Kidney (tissue), 14 donors: ENCODE data around the gene UST. TPM values are rescaled to one million over a fixed set of nuclear protein-coding genes. Genes with fewer than 3 reads are reported as not detected.

Experiments
- DNase-seq, 5 donors: peaks; one replicate each; pipeline ENCODE4 v3.0.0-alpha.2; 2013 to 2020
- FAIRE-seq: peaks from 2 replicates; lab custom pipeline; 2012; peaks lifted over from hg19 to GRCh38; lab: Jason Lieb, UNC
- H3K27ac ChIP-seq, 2 donors: one replicate each; pipeline ENCODE4 v1.7.0; 2013; ENCODE audit warnings: low read depth in 2 of 2, low read length in 2 of 2, inconsistent platforms in 1 of 2
- H3K27me3 ChIP-seq: one replicate; pipeline ENCODE4 v1.7.1; 2013; ENCODE audit warnings: low read length, inconsistent platforms; ENCODE audit not compliant: control insufficient read depth, insufficient read depth
- H3K36me3 ChIP-seq, 3 donors: one replicate each; pipeline versions ENCODE4 v1.7.0 to v1.7.1; 2013; ENCODE audit warnings: low read length in 3 of 3, control low read depth in 1 of 3, inconsistent platforms in 1 of 3; ENCODE audit not compliant: insufficient read depth in 3 of 3, control insufficient read depth in 2 of 3
- H3K4me1 ChIP-seq, 3 donors: one replicate each; pipeline versions ENCODE4 v1.7.0 to v1.7.1; 2013; ENCODE audit warnings: low read length in 3 of 3, inconsistent platforms in 1 of 3, low read depth in 1 of 3; ENCODE audit not compliant: control insufficient read depth in 2 of 3, insufficient read depth in 2 of 3
- H3K4me3 ChIP-seq, 3 donors: one replicate each; pipeline versions ENCODE4 v1.7.0 to v1.8.1; 2013; ENCODE audit warnings: low read length in 3 of 3, control low read depth in 1 of 3, inconsistent platforms in 1 of 3
- H3K9ac ChIP-seq, 3 donors: one replicate each; pipeline versions ENCODE4 v1.7.0 to v1.7.1; 2013; ENCODE audit warnings: low read length in 3 of 3, control low read depth in 1 of 3, inconsistent platforms in 1 of 3
- H3K9me3 ChIP-seq, 3 donors: one replicate each; pipeline versions ENCODE4 v1.7.0 to v1.7.1; 2013; ENCODE audit warnings: low read length in 3 of 3, control low read depth in 1 of 3, inconsistent platforms in 1 of 3; ENCODE audit not compliant: control insufficient read depth in 2 of 3, insufficient read depth in 1 of 3
- intact Hi-C: fragments of 100-400 bp; cut with DNase I; formaldehyde crosslinking; loops from one replicate; pipeline ENCODE4 v1.11.1; 2022
- polyA plus RNA-seq: library from polyadenylated mRNA; stranded (reverse); fragments of 350-450 nt; fragmentation: Illumina TruSeq; extraction: RNeasy Lipid Tissue Mini Kit (QIAGEN cat#74804); gene quantifications from one replicate; pipeline ENCODE4 v1.2.3, GENCODE V29; 2014; ENCODE audit warnings: low read depth, low replicate concordance; ENCODE audit not compliant: insufficient read depth
- total RNA-seq: library from RNA; stranded (reverse); fragmentation: NEBNext Ultra II Directional; extraction: Animal tissue kit (Norgen Biotek cat#: 25700); gene quantifications from one replicate; pipeline ENCODE4 v1.2.1, GENCODE V29; 2021
- TF ChIP-seq, protein P1 (sequence below): IDR thresholded peaks from 3 replicates; pipeline ENCODE4 v1.5.1; 2012; ENCODE audit warnings: mild to moderate bottlenecking, moderate library complexity, borderline replicate concordance; ENCODE audit not compliant: insufficient read depth; ENCODE audit errors: extremely low read depth
- donor health status: control.
- donor health status: control.
- donor health status: control.
- donor health status: control.
- donor health status: control.
- donor health status: DM: yes; HTN: yes; CAD: no.
- donor health status: Normal renal cell carcinoma (clear cell type).

Gene UST
- total and polyA plus RNA-seq, 2 donors from 2014 or later, result 3.2 to 4.2 TPM

DNA sequence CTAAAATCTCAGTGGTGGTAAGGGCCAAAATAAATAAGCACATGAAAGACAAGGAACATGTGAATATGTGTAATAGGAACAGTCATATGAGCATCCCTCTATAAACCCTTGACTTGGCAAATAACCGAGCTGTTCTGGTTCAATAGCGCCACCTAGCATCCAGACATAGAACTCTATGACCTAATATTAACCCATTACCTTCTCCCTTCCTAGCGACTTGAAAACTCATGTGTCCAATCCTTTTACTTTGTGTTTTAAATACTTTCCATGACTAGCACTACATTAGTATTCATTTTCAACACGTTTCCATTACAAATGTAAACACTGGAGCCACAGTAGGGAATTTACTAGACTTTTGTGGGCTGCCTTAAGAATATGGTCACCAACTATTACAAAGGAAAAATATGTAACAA, 279.7 kb downstream of the UST start:
- intact Hi-C loops, result no loop called here
- Histone ChIP-seq H3K27ac (no peak overlapping the region), H3K9ac (no peak overlapping the region), H3K4me1 (peaks cover 0 to 2% (median 0%) of the 10 kb centered on the region in 3 donors), H3K4me3 (no peak overlapping the region), H3K36me3 (no peaks in the 10 kb centered on the region), H3K27me3 (no peaks in the 10 kb centered on the region), H3K9me3 (peaks cover 0 to 3% (median 0%) of the 10 kb centered on the region in 3 donors)
- TF ChIP-seq, protein P1, sequence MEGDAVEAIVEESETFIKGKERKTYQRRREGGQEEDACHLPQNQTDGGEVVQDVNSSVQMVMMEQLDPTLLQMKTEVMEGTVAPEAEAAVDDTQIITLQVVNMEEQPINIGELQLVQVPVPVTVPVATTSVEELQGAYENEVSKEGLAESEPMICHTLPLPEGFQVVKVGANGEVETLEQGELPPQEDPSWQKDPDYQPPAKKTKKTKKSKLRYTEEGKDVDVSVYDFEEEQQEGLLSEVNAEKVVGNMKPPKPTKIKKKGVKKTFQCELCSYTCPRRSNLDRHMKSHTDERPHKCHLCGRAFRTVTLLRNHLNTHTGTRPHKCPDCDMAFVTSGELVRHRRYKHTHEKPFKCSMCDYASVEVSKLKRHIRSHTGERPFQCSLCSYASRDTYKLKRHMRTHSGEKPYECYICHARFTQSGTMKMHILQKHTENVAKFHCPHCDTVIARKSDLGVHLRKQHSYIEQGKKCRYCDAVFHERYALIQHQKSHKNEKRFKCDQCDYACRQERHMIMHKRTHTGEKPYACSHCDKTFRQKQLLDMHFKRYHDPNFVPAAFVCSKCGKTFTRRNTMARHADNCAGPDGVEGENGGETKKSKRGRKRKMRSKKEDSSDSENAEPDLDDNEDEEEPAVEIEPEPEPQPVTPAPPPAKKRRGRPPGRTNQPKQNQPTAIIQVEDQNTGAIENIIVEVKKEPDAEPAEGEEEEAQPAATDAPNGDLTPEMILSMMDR, result peak; percentile 23
- DNase-seq (peak in 2 of 5 donors; percentile 54 to 58), FAIRE-seq (no peak)

DNA sequence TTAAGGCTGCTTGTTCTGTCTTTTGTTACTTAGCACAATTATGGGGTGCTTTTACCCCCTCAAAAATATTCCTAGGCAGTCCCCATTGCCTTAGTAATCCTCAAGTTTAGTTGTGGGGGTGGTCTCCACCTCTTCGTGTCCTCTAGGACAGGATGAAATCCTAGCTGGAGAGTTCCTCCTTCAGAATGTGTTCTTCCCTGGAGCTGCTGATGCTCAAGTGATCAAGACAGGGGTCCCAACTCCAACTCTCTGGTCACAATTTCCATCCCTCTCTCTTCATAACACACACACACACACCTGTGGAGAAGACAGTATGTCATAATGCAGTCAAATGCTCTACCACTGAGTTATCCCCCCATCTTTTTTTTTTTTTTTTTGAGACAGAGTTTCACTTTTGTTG, 280.7 kb downstream of the UST start:
- TF ChIP-seq, protein P1, result no peak
- intact Hi-C loops, result no loop called here
- H3K36me3 ChIP-seq, result no peaks in the 10 kb centered on the region
- no peak overlapping the region for H3K9ac ChIP-seq
- no peak overlapping the region for H3K4me3 ChIP-seq
- FAIRE-seq, result no peak
- no peaks in the 10 kb centered on the region for H3K27me3 ChIP-seq
- H3K4me1 ChIP-seq, result peaks cover 0 to 5% (median 0%) of the 10 kb centered on the region in 3 donors
- no peak overlapping the region for H3K27ac ChIP-seq
- H3K9me3 ChIP-seq, result peaks cover 0 to 3% (median 0%) of the 10 kb centered on the region in 3 donors
- no peak for DNase-seq

DNA sequence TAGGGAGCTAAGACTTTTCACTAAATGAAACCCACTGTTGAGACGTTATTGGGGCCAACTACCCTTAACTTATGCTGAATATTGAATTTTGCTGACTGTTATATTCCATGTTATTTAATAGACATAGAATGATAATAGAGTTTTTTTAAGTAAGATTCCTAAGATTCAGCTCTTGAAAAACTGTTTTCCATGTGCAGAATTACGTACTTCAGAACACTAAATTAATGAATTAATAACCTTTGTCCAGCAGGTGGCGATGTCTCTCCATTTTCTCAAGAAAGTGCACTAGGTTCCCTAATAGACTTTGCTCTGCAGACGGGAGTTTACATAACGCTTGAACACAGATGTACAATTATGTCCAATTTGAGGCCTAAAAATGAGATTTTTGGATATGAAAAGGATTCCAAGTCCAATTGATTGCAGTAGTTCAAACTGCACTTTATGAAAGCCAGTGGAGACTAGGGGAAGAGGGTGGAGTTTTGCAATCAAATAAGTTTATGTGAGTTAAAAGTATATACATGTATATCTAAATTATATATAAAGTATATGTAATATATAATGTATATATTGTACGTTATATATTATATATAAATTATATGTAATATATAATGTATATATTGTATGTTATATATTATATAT, 282.1 kb downstream of the UST start:
- TF ChIP-seq, protein P1, result peak; percentile 74
- Histone ChIP-seq H3K9me3 (peaks cover 0 to 3% (median 0%) of the 10 kb centered on the region in 3 donors), H3K4me3 (no peak overlapping the region), H3K27ac (no peak overlapping the region), H3K9ac (no peak overlapping the region), H3K4me1 (peaks cover 0 to 8% (median 5%) of the 10 kb centered on the region in 3 donors), H3K27me3 (no peaks in the 10 kb centered on the region), H3K36me3 (no peaks in the 10 kb centered on the region)
- FAIRE-seq, result peak; percentile 98
- intact Hi-C loops, result no loop called here
- DNase-seq, result peak in 3 of 5 donors; percentile 52 to 95 (median 94)
